ENCODE measurements around the gene MGP.

GRCh38 chr12:14884458-14884878 lies 1.2 kb downstream of the MGP start:
- TF ChIP-seq CTCF (conservative IDR thresholded peaks at IDR 0.05; ENCODE audit: low read depth in 2 of 2), result no peak
- TF ChIP-seq JUNB (IDR thresholded peaks at IDR 0.05; ENCODE audit: unreplicated experiment), result no peak
- no peak for TF ChIP-seq EZH2phosphoT487 (IDR thresholded peaks at IDR 0.05; ENCODE audit: unreplicated experiment)
- no peak for TF ChIP-seq EZH2 (IDR thresholded peaks at IDR 0.05; ENCODE audit: low read depth, unreplicated experiment)
- TF ChIP-seq POLR2AphosphoS5 (IDR thresholded peaks at IDR 0.05; ENCODE audit: low read depth), result no peak
- TF ChIP-seq REST (IDR thresholded peaks at IDR 0.05; ENCODE audit: unreplicated experiment), result no peak
- TF ChIP-seq NANOG (IDR thresholded peaks at IDR 0.05; ENCODE audit: borderline replicate concordance), result no peak
- TF ChIP-seq ZNF114 (CRISPR knock-in tag; IDR thresholded peaks at IDR 0.05), result no peak
- TF ChIP-seq STAT1 (IDR thresholded peaks at IDR 0.05; ENCODE audit: unreplicated experiment), result no peak
- no peak for TF ChIP-seq CREB1 (CRISPR knock-in tag; IDR thresholded peaks at IDR 0.05; ENCODE audit: low read depth)
- no peak for TF ChIP-seq ZNF331 (CRISPR knock-in tag; IDR thresholded peaks at IDR 0.05; ENCODE audit: low read depth)

Measured in GM23338 (cell line).